ENCODE measurements around the gene CRYL1. TPM values are rescaled to one million over a fixed set of nuclear protein-coding genes. Genes with fewer than 3 reads are reported as not detected.

CRYL1 gene
- total RNA-seq, 2 experiments from 2014 or later = 8.5 to 9.1 TPM

GRCh38 chr13:20420938-20421337 is 104.7 kb downstream of the CRYL1 start:
- intact Hi-C loops (cut with DNase I, micrococcal nuclease) = no loop called here
- H3K27me3 Mint-ChIP-seq = peaks cover 5% of the 10 kb centered on the region
- peak overlapping the region; percentile 3 for H3K27ac Mint-ChIP-seq
- H3K36me3 Mint-ChIP-seq (ENCODE audit: low read depth) = peaks cover 8% of the 10 kb centered on the region
- peaks cover 58% of the 10 kb centered on the region for H3K4me1 Mint-ChIP-seq
- no peak overlapping the region for H3K4me3 Mint-ChIP-seq
- DNase-seq (no peak), ATAC-seq (no peak)
- POLR2A ChIA-PET = interaction anchor here (0.5 to 0.6 kb wide), 2 partner anchors 67 to 505 kb away, joined by 4 to 5 read pairs; no protein-coding TSS in a partner anchor
- CTCF ChIA-PET = interaction anchor here (0.9 to 1.5 kb wide), 3 partner anchors 34 to 68 kb away, joined by 3 to 4 read pairs (median 3); no protein-coding TSS in a partner anchor
- H3K9me3 Mint-ChIP-seq (ENCODE audit: low read depth) = peaks cover 7% of the 10 kb centered on the region

GRCh38 chr13:20418953-20419352 is 106.7 kb downstream of the CRYL1 start:
- Mint-ChIP-seq H3K27ac (peak overlapping the region; percentile 2), H3K9me3 (ENCODE audit: low read depth) (peaks cover 7% of the 10 kb centered on the region), H3K27me3 (peaks cover 5% of the 10 kb centered on the region), H3K4me1 (peaks cover 46% of the 10 kb centered on the region), H3K36me3 (ENCODE audit: low read depth) (peaks cover 8% of the 10 kb centered on the region), H3K4me3 (no peak overlapping the region)
- ChIA-PET CTCF (interaction anchor here (1.2 kb wide), 1 partner anchor 222 kb away, joined by 4 read pairs; no protein-coding TSS in a partner anchor), POLR2A (no interaction called here)
- no peak for ATAC-seq
- no peak for DNase-seq
- intact Hi-C loops (cut with DNase I, micrococcal nuclease) = loop anchor here (1.0 to 5.0 kb wide), 6 partner anchors 42 to 557 kb away; partner anchors contain the start of genes EEF1AKMT1 (in 1 of the 2) and ZMYM5 (in 1 of the 2)

- intact Hi-C loops (cut with DNase I, micrococcal nuclease) = loop anchor here (5.0 kb wide), 2 partner anchors 219 to 554 kb away; partner anchors contain the start of gene ZMYM5 (in 1 of the 2)
- Mint-ChIP-seq H3K27me3 (peaks cover 5% of the 10 kb centered on the region), H3K27ac (no peak overlapping the region), H3K4me3 (no peak overlapping the region), H3K9me3 (ENCODE audit: low read depth) (peaks cover 7% of the 10 kb centered on the region), H3K4me1 (peaks cover 48% of the 10 kb centered on the region), H3K36me3 (ENCODE audit: low read depth) (peaks cover 8% of the 10 kb centered on the region)
- ChIA-PET POLR2A (interaction anchor here (0.6 kb wide), 1 partner anchor 578 kb away, joined by 3 read pairs; no protein-coding TSS in a partner anchor), CTCF (interaction anchor here (0.9 kb wide), 1 partner anchor 72 kb away, joined by 3 read pairs; no protein-coding TSS in a partner anchor)
- DNase-seq = no peak
- ATAC-seq = no peak
Measured at GRCh38 chr13:20416223-20416745, 109.4 kb downstream of the CRYL1 start.

GRCh38 chr13:20415694-20416107 is 110.0 kb downstream of the CRYL1 start:
- DNase-seq (no peak), ATAC-seq (no peak)
- H3K4me3 Mint-ChIP-seq = no peak overlapping the region
- peaks cover 47% of the 10 kb centered on the region for H3K4me1 Mint-ChIP-seq
- H3K27me3 Mint-ChIP-seq = peaks cover 5% of the 10 kb centered on the region
- POLR2A ChIA-PET = no interaction called here
- no peak overlapping the region for H3K27ac Mint-ChIP-seq
- H3K36me3 Mint-ChIP-seq (ENCODE audit: low read depth) = peaks cover 8% of the 10 kb centered on the region
- intact Hi-C loops (cut with DNase I, micrococcal nuclease) = loop anchor here (5.0 kb wide), 2 partner anchors 218 to 553 kb away; partner anchors contain the start of gene ZMYM5 (in 1 of the 2)
- CTCF ChIA-PET = no interaction called here
- H3K9me3 Mint-ChIP-seq (ENCODE audit: low read depth) = peaks cover 7% of the 10 kb centered on the region

- peaks cover 8% of the 10 kb centered on the region for H3K36me3 Mint-ChIP-seq (ENCODE audit: low read depth)
- no peak for DNase-seq
- ChIA-PET POLR2A (no interaction called here), CTCF (no interaction called here)
- H3K9me3 Mint-ChIP-seq (ENCODE audit: low read depth) = peaks cover 9% of the 10 kb centered on the region
- H3K27ac Mint-ChIP-seq = no peak overlapping the region
- intact Hi-C loops (cut with DNase I, micrococcal nuclease) = loop anchor here (5.0 kb wide), 2 partner anchors 218 to 553 kb away; partner anchors contain the start of gene ZMYM5 (in 1 of the 2)
- peaks cover 44% of the 10 kb centered on the region for H3K4me1 Mint-ChIP-seq
- H3K4me3 Mint-ChIP-seq = no peak overlapping the region
- ATAC-seq = no peak
- peaks cover 5% of the 10 kb centered on the region for H3K27me3 Mint-ChIP-seq
Measured at GRCh38 chr13:20415306-20415679, 110.4 kb downstream of the CRYL1 start.

GRCh38 chr13:20414546-20415305 is 110.9 kb downstream of the CRYL1 start:
- Mint-ChIP-seq H3K4me1 (peaks cover 38% of the 10 kb centered on the region), H3K36me3 (ENCODE audit: low read depth) (peaks cover 8% of the 10 kb centered on the region), H3K9me3 (ENCODE audit: low read depth) (peaks cover 9% of the 10 kb centered on the region), H3K27ac (no peak overlapping the region), H3K4me3 (no peak overlapping the region), H3K27me3 (peaks cover 5% of the 10 kb centered on the region)
- DNase-seq (no peak), ATAC-seq (no peak)
- ChIA-PET POLR2A (no interaction called here), CTCF (interaction anchor here (0.6 kb wide), 1 partner anchor 88 kb away, joined by 3 read pairs; no protein-coding TSS in a partner anchor)
- intact Hi-C loops (cut with DNase I, micrococcal nuclease) = loop anchor here (5.0 kb wide), 2 partner anchors 217 to 552 kb away; partner anchors contain the start of gene ZMYM5 (in 1 of the 2)

GRCh38 chr13:20412691-20413355 is 112.8 kb downstream of the CRYL1 start:
- Mint-ChIP-seq H3K27me3 (peaks cover 3% of the 10 kb centered on the region), H3K4me1 (peaks cover 22% of the 10 kb centered on the region), H3K4me3 (no peak overlapping the region), H3K9me3 (ENCODE audit: low read depth) (peaks cover 3% of the 10 kb centered on the region), H3K27ac (peak overlapping the region; percentile 77), H3K36me3 (ENCODE audit: low read depth) (peaks cover 2% of the 10 kb centered on the region)
- CTCF ChIA-PET = interaction anchor here (0.5 to 1.5 kb wide), 7 partner anchors 11 to 632 kb away, joined by 3 to 5 read pairs (median 3); no protein-coding TSS in a partner anchor
- POLR2A ChIA-PET = no interaction called here
- intact Hi-C loops (cut with DNase I, micrococcal nuclease) = loop anchor here in 1 of 2 experiments (1.0 kb wide), 1 partner anchor 76 kb away; no protein-coding TSS in a partner anchor
- DNase-seq (peak; percentile 59), ATAC-seq (peak; percentile 69)

GRCh38 chr13:20411638-20412342 is 113.9 kb downstream of the CRYL1 start:
- H3K4me3 Mint-ChIP-seq = peak overlapping the region; percentile 2
- peaks cover 22% of the 10 kb centered on the region for H3K4me1 Mint-ChIP-seq
- ChIA-PET CTCF (interaction anchor here (0.5 to 1.5 kb wide), 9 partner anchors 10 to 631 kb away, joined by 3 to 5 read pairs (median 3); no protein-coding TSS in a partner anchor), POLR2A (no interaction called here)
- peak overlapping the region; percentile 82 for H3K27ac Mint-ChIP-seq
- H3K9me3 Mint-ChIP-seq (ENCODE audit: low read depth) = peaks cover 3% of the 10 kb centered on the region
- H3K36me3 Mint-ChIP-seq (ENCODE audit: low read depth) = peaks cover 2% of the 10 kb centered on the region
- no peaks in the 10 kb centered on the region for H3K27me3 Mint-ChIP-seq
- intact Hi-C loops (cut with DNase I, micrococcal nuclease) = no loop called here
- ATAC-seq (peak; percentile 89), DNase-seq (peak; percentile 63)

GRCh38 chr13:20410726-20411125 is 114.9 kb downstream of the CRYL1 start:
- no peak overlapping the region for H3K4me3 Mint-ChIP-seq
- ChIA-PET CTCF (interaction anchor here (1.0 kb wide), 1 partner anchor 273 kb away, joined by 3 read pairs; no protein-coding TSS in a partner anchor), POLR2A (no interaction called here)
- intact Hi-C loops (cut with DNase I, micrococcal nuclease) = no loop called here
- no peaks in the 10 kb centered on the region for H3K27me3 Mint-ChIP-seq
- H3K27ac Mint-ChIP-seq = no peak overlapping the region
- H3K36me3 Mint-ChIP-seq (ENCODE audit: low read depth) = peaks cover 2% of the 10 kb centered on the region
- peaks cover 22% of the 10 kb centered on the region for H3K4me1 Mint-ChIP-seq
- DNase-seq = no peak
- H3K9me3 Mint-ChIP-seq (ENCODE audit: low read depth) = peaks cover 1% of the 10 kb centered on the region
- no peak for ATAC-seq

- no peak for DNase-seq
- ChIA-PET CTCF (interaction anchor here (0.7 to 1.5 kb wide), 2 partner anchors 10 to 80 kb away, joined by 3 read pairs; no protein-coding TSS in a partner anchor), POLR2A (no interaction called here)
- Mint-ChIP-seq H3K9me3 (ENCODE audit: low read depth) (peaks cover 1% of the 10 kb centered on the region), H3K4me1 (peaks cover 21% of the 10 kb centered on the region), H3K36me3 (ENCODE audit: low read depth) (peaks cover 1% of the 10 kb centered on the region), H3K4me3 (no peak overlapping the region), H3K27ac (no peak overlapping the region), H3K27me3 (no peaks in the 10 kb centered on the region)
- no peak for ATAC-seq
- intact Hi-C loops (cut with DNase I, micrococcal nuclease) = no loop called here
Measured at GRCh38 chr13:20408181-20408580, 117.5 kb downstream of the CRYL1 start.

Data from activated CD4-positive, alpha-beta T cell treated with anti-CD3 and anti-CD28 coated beads for 36 hours (primary cell).